ENCODE results near the gene ATP2A2.
A peak's percentile ranks its signal among the peaks of the same experiment; 100 is the strongest.
"Not testable (repeated sequence)": the region's sequence is repeated elsewhere in the genome, so short reads cannot be mapped to it uniquely, and the experiment has no call there.

Gene ATP2A2

DNA sequence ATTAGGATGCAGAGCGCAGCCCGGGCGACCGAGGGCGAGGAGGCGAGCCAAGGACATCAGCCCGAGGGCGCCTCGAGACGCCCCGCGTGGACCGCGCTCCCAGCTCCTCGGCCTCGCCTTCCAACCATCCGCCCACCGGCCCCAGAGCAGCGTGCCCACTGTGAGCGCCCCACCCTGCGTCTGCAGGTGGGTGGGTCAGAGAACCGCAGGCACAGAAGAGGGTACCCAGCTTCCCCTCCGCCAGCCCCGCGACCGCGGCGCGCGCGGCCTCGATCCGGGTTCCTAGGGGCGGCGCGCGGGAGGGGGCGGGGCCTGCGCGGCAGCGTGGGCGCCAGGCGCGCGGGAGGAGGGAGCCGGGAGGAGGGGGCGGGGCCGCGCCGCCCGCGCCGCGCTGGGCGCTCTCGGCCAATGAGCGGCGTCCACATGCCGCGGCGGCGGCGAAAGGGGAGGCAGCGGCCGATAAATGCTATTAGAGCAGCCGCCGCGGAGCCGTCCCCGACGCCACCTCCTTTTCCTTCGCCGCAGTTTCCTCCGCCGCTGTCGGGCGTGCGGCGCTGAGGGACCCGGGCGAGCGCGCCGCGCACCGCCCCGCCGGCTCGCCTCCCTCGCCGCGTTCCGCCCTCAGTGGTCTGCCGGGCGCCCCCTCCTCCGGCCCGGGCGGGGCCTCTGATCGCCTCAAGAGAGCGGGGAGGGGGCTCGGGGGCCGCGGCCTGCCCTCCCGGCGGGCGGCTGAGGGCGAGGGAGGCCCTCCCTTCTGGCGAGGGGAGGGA, at the start of gene ATP2A2:
ATP2A2 (plus strand) TSS at position 469 of the 770 bp plus-strand sequence. CDS start 543 bp downstream, outside the sequence.
- peak; percentile 90 for DNase-seq

DNA sequence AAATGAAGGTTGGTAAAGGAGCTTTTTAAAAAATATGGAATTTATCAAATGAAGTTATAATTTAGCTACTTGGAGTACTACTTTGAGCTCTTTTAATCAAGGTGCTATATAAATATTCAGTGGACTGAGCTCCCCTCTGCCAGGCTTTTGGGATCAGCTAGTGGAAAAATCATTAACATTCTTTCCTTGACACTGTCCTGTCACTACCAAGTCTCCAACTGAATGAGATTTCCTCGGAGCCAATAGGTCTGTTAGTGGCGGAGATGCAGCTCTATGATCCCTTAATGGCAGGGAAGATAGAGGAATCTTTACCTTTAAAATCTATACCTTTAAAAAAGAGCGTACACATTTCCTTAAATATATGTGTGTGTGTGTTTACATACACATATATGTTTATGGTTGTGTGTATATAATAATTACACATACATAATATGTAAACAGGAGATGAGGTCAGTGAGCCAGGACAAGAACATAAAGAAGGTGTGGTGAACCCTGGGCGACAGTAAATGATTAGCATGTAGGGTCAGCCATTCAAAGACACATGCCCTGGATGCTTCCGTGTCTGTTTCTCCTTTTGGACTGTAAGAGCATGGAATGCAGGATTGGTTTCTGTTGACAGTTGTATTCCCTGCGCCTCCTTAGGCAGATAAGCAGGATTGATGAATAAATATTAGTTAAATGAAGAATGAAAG, 47.7 kb upstream of the ATP2A2 start:
- no peak for DNase-seq

DNA sequence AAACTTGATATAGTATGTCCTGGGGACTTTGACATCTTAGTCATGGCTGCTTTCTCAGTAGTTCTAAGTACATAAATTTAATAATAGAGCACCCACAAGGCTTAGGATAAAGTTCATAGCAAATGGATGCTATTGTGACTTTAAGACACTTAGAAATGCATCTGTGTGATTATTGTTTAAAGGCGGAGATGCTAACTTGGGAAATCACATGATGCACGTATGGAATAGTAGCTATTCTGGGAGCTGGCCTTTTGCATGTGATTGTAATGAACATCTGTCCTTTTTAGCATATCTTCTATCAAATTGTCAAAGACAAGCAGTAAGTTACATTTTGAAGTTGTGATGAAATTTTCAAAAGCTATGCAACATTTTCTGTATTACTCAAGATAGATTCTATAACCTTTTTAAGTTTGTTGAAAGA, 46.7 kb upstream of the ATP2A2 start:
- DNase-seq = no peak

DNA sequence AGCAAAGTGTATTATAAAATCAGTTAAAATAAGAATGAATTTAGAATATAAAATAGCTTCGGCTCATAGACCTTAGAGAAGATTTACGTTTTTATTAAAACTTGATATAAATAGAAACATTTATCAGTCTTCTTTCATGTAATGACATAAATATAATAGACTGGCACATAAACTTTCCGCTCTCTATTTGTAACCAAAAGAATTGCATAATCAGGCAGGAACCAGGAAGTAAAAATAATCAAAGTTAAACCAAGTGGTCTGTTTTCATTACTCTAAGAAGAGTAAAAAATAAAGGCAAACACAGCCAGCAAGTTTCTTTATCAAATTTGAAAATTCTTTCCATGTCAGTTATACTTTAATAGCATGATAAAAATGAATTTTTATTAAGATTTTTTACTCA, 46.3 kb upstream of the ATP2A2 start:
- no peak for DNase-seq

DNA sequence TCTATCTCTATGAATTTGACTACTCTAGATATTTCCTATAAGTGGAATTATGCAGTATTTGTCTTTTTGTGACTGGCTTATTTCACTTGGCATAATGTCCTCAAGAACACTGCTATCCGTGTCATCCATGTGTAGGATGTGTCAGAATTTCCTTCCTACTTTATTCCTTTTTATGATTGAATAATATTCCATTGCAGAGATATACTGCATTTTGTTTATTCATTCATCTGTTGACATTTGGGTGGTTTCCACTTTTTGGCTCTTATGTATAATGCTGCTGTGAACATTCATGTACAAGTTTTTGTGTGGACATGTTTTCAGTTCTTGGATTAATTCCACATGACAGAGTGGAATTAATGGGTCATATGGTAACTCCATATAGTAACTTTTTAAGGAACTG, 45.7 kb upstream of the ATP2A2 start:
- DNase-seq = no peak

DNA sequence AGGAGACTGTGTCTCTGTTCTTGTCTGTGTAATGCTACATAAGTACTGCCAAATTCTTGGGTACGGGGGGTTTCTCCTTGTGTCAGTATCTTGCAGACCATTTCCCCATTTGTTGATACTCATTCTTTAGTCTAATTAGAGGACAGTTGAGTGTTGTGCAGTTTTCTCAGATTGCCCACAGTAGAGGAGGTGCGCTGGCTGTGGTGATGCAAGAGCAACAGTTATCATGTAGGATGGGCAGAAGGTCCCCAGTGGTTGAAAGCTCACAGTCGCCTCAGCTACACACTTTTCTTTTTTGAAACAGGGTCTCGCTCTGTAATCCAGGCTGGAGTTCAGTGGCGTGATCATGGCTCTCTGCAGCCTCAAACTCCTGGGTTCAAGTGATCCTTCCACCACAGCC, 37.8 kb upstream of the ATP2A2 start:
- no peak for DNase-seq

- no peak for DNase-seq
Measured at GRCh38 chr12:110244372-110244771, 36.7 kb upstream of the ATP2A2 start.

DNA sequence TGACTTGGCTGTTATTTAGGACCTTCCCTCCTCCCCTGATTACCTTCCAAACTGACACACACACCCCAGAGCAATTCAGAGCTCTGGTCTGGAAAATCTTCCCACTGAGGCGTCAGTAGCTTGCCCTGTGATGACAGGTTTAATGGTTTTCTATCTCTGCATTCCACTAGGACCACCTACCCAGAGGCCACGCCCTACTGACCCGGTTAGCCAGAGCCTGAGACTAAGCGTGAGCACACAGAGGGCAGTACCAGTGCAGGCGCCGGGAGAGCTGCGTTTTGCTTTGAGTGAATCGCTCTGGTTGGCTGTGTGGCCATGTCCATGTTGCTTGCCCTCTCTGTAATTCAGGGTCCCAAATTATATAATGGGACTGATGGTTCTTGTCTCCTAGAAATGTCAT, 36.2 kb upstream of the ATP2A2 start:
- no peak for DNase-seq

DNA sequence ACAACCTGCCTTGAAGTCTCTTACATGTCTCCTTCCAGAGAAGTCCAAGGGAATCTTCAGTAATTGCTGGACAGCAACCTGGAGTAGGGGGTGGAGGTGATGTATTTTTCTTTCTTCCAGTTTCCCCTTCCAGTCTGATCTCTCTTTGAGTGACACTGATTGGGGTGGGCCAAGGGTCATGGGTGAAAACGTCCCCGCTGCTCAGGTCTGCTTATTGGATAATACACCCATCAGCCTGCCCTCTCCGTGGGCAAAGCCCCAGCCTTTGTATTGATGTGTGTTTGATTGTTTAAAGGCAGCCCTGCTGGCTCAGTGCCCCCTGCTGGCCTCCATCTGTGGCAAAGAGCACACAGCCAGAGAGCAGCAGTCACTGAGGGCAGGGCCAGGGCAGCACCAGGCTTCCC, 35.7 kb upstream of the ATP2A2 start:
- DNase-seq = no peak

DNA sequence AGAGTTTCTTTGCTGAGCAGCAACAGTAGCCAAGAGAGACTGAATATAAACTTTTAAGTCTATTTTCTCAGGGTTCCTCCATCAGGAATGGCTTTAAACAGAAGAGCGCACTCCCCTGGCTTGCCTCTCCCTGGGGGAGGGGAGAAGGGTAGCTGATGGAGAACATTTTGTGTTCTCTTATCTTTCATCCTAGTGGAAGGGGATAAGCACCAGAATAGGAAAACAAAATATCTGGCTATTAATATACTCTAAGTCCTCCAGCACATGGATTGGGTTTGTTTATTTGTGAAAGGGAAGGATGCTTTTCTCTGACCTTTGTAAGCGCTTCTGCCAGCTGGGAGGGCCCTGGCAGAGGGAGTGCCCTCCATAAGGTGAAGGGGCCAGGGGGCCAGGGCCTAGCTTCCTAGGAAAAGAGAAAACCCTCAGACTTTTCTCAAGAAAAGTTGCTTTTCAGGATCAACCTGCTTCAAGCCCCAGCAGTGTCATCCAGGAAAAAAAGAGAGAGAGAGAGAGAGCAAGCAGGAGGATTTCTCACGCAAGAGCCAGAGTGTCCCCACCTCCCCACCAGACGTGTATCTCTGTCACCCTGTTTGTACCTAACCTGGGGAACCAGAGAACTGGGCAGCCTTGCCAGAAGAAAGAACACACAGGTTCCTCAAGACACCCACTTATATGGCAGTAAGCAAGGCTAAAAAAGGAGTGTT, 34.3 kb upstream of the ATP2A2 start:
- no peak for DNase-seq

- no peak for DNase-seq
Measured at GRCh38 chr12:110247340-110248095, 33.5 kb upstream of the ATP2A2 start.

GRCh38 chr12:110248096-110248447, 33.0 kb upstream of the ATP2A2 start:
- no peak for DNase-seq

DNA sequence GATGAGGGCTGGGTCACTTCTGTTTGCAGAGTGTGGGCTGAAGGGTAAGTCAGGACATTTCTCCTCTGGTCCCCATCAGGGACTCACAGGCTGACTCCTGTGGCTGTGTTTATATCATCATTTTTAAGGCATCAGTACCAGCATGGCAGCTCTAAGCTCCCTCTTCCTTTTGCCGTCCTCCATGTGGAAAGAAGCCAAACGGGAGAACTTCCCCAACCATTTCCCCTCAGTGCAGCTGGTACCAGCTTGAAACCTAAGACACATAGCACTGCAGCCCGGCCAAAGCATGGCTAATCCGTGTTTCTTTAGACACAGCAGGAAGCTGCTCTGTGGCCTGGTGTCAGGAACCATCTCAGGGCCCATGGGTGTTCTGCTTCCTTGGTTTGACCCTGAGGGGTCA, 31.9 kb upstream of the ATP2A2 start:
- no peak for DNase-seq

DNA sequence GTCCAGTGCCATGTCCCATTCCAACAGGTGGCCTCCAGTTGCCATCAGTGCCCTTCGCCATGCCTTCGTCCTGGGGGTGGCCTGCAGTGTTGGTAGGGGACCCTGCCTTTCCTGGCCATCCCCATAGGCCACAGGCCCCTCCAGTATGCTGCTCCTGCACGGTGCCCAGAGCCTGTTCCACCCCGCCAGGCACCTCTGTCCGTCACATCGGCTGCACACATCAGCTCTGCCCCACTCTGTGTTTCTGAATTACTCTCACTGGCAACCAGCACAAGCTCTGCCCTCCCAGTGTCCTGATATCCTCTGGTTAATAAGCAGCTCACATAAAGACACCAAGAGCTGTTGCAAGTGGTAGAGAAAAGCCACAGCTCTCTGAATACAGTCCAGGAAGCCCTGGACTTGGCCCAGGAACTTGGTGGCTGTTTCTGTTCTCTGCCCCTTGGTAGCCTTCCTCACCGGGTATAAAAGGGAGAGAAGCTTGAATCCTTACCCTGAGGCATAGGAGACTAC, 31.3 kb upstream of the ATP2A2 start:
- no peak for DNase-seq

DNA sequence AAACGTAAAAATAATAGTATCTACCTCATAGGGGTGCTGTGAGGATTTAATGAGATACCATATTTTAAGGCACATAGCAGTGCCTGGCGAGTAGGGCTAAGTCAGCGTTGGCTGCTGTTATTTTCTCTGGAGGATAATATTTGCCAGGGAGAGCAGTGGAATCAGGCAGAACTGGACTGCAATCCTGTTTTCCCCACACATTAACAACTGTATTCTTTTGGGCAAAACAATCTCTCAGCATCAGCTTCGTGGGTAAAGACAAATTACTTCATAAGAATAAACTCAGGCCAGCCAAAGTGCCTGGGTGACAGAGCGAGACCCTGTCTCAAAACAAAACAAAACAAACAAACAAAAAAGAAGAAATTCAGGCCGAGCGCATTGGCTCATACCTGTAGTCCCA, 29.7 kb upstream of the ATP2A2 start:
- no peak for DNase-seq

DNA sequence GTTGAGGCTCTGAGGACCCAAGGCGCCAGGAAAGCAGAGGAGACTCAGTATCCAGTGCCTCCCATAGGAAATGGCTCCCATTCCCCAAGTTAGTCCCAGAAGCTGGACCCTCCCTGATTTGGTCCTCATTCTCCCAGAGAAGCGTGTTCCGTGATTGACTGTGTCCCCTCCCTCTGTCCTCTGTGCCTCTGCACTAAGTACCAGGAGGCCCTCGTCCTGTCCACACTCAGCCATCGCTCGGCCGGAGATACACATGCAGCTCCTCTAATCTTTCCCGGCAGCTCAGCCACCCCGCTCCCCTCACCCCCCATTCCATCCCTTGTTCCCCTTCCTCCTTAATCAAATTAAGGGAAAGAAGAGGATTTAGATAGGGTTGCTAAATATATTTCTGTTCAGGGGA, 28.3 kb upstream of the ATP2A2 start:
- no peak for DNase-seq

DNA sequence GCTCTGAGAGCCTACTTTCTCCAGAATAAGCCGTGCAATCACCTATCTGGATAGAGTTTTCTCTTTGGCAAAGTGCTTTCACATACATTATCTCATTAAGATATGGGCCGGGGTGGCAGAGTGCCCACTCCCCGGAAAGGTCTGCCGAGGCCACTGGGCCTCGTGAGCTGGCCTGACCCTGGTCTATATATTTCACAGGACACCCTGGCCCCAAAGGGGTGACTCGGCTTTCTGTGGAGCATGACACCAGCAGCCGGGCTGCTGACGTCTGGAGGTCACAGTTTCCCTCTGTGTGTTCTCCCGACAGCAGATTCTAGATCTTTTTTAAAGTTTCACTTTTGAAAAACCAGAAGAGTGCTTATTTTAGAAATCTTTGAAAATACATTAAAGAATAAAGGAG, 27.9 kb upstream of the ATP2A2 start:
- no peak for DNase-seq

DNA sequence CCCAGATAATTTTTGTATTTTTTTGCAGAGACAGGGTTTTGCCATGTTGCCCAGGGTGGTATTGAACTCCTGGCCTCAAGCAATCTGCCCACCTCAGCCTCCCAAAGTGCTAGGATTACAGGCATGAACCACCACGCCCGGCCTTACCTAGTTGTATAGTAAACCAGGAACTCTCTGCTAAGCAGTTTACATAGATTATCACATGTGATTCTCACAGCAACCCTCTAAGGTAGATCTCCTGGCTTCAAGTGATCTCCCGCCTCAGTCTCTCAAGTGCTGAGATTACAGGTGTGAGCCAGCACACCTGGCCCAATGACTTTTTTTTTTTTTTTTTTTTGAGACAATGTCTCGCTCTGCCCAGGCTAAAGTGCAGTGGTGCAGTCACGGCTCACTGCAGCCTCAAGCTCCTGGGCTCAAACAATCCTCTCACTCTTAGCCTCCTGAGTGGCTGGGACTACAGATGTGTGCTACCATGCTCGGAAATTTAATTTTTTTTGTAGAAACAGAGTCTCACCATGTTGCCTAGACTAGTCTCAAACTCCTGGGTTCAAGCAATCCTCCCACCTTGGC, 26.0 kb upstream of the ATP2A2 start:
- no peak for DNase-seq

- DNase-seq = not testable (repeated sequence)
Measured at GRCh38 chr12:110255890-110256456, 25.1 kb upstream of the ATP2A2 start.

DNA sequence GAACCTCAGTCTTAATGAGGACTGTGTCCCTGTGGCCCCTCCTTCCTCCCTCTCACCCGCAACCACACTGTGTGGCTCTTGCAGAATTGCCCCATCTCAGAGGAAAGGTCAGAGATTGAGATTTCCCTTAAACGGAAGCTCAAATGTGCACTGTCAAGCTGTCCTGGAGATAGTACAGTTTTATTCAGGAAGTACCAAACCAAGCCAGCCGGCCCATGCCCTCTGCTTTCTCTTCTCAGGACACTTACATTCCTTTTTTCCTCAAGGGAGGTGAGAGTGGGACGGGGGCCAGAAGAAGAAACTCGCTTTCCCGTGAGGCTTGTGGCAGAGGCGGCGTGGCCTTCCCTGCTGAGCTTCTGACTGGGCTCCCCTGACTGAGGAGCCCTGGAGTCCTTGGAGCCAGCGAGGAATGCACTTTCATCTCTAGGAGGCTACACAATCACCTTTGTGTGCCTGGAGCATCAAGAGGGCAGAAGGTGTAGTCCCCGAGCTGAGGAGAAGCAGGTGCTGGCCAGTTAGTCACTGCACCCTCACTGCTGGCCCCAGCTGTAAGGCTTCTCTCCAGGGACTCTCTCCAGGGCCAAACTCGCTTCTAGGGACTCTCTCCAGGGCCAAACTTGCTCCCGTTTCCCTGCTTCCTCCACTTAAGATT, 24.1 kb upstream of the ATP2A2 start:
- DNase-seq = no peak

GRCh38 chr12:110258466-110258865, 22.6 kb upstream of the ATP2A2 start:
- DNase-seq = no peak

Data from NCI-H2227 treated with DMSO at 0.1 percent for 48 hours (cell line).